ENCODE measurements around the gene ITPKC.

DNA sequence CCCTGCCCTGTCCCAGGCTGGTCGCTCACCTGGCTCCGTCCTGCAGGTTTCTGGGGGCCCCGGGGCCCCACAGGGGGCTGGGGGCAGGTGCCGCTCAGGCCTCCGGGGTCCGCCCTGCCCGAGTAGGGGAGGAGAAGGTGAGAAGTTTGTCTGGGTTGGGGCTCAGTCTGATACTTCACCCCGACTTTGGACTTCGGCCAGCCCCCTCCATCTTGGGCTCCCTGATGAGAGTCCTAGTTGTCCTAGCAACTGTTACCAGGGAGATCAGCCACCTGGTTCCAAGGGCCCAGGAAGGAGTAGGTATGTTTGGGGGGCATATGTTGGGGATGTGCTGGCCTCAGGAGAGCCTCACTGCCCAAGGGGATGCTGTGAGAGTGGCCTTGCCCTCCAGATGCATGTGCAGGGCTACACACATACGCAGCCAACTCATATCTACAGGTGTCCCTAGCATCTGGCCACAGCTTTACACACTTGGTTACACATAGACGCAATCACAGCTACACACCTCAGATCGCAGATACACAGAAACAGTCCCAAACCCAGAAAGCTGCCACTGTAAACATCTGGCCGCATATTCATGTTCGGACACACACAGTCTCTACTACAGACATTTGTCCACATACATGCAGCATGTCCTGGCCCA, 29.9 kb upstream of the ITPKC start:
- TF ChIP-seq POLR2AphosphoS5 (IDR thresholded peaks at IDR 0.05) (no peak), POLR2A (IDR thresholded peaks at IDR 0.05) (no peak), EP300 (IDR thresholded peaks at IDR 0.05) (no peak)
- TF ChIP-seq, protein P1, sequence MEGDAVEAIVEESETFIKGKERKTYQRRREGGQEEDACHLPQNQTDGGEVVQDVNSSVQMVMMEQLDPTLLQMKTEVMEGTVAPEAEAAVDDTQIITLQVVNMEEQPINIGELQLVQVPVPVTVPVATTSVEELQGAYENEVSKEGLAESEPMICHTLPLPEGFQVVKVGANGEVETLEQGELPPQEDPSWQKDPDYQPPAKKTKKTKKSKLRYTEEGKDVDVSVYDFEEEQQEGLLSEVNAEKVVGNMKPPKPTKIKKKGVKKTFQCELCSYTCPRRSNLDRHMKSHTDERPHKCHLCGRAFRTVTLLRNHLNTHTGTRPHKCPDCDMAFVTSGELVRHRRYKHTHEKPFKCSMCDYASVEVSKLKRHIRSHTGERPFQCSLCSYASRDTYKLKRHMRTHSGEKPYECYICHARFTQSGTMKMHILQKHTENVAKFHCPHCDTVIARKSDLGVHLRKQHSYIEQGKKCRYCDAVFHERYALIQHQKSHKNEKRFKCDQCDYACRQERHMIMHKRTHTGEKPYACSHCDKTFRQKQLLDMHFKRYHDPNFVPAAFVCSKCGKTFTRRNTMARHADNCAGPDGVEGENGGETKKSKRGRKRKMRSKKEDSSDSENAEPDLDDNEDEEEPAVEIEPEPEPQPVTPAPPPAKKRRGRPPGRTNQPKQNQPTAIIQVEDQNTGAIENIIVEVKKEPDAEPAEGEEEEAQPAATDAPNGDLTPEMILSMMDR (IDR thresholded peaks at IDR 0.05) = no peak
